Epithelial cell of prostate (primary cell): Measurements from ENCODE around the gene GADD45G.
A peak's percentile ranks its signal among the peaks of the same experiment; 100 is the strongest.

Experiments used
- DNase-seq: peaks from one replicate; pipeline ENCODE4 v3.0.0-alpha.2; 2011; ENCODE audit warnings: low read depth, low spot score
- H3K27ac ChIP-seq: fragments of 450-650 bp; 2 replicates; pipeline ENCODE4 v1.5.1; 2017; ENCODE audit warnings: mild to moderate bottlenecking

The GADD45G gene

DNA sequence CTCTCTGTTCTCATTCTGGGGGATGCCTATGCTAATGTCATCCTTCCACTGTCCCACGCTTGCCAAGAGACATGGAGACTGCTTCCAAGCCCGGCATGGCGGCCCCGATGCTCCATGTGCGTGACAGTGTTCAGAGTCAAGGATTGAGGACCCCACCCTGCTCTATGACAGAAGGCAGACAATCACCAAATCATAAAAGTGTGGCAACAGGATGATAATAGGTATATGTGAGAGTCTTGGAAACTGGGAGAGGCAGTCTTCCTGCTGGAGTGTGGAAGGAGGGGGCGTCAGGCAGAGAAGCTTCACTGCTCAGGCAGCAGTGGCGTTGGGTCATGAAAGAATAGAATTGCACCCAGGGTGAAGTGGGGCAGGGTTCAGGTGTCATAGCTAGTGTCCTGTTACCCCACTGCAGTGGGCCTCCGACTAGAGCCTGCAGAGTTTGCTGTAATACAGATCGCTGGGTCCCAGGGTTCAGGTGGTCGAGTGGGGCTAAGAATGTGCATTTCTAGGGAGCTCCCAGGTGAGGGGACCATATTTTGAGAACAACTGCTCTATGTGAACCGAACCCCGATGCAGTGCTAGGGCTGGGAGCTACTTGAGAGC lies 12.5 kb upstream of the GADD45G start:
- no peak for DNase-seq
- H3K27ac ChIP-seq, result no peak overlapping the region

DNA sequence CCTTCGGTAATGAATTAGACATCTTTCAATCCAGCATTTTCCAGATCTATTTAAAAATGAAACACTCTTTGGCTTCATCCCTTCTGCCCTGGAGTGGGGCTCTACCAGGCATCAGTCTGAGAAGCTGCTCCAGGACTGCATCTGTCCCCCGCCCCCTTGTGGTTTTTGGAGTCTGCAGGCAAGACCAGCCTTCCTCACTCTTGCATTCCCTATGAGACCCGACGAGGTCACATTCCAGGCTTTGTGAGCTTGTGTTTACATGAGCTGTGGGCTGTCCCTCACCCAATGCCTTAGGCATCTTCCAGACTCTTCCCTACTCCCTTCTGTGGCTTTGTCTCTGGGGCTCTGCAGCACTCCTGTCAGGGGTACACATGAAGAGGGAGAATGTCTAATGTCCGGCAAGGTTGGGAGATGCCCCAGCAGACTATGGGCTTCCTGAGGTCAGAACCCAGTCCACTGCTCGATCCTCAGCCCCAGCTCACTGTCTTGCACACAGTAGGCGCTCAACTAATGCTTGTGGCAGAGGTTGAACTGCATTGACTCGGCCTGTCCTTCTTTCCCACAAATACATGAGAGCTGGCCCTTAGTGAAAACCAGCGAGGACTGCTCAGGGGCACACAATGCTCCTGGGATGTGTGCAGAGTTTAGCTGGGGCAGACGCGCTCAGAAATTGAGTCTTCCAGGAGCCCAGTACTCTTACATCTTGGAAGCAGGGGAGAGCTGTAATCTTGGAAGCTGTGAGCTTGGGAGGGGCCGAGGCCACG lies 11.7 kb upstream of the GADD45G start:
- no peak overlapping the region for H3K27ac ChIP-seq
- DNase-seq, result no peak

DNA sequence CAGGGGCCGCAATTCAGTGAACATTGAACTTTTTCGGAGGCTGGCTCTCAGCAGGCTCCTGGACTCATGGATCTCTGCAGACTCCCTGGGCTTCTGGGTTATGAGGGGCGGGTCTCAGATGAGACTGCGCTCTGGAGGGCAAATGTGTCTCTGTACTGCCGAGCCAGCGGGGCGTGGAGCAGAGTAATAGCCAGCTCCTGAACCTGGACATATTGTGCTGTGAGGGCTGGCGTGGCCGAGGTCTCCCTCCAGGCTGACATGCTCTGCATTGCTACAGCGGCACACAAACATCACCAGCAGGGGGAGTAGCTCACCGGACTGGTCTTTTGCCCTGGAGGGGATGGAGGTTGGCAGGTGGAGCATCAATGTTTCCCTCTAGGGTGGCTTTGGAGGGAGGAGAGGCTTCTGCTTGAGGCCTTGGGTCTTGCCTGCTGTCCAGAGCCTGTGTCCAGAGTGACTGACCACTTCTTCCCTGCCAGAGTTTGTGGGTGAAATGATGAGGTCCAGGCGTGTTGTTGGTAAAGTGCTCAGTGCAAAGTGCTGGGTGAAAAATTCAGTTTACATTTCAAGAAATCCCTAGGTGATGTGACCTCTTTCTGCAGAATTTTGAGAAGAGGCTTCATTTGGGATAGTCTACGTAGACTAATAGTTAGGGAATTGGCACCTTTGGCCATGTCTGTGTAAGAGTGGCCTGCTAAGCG lies 10.9 kb upstream of the GADD45G start:
- no peak overlapping the region for H3K27ac ChIP-seq
- no peak for DNase-seq

DNA sequence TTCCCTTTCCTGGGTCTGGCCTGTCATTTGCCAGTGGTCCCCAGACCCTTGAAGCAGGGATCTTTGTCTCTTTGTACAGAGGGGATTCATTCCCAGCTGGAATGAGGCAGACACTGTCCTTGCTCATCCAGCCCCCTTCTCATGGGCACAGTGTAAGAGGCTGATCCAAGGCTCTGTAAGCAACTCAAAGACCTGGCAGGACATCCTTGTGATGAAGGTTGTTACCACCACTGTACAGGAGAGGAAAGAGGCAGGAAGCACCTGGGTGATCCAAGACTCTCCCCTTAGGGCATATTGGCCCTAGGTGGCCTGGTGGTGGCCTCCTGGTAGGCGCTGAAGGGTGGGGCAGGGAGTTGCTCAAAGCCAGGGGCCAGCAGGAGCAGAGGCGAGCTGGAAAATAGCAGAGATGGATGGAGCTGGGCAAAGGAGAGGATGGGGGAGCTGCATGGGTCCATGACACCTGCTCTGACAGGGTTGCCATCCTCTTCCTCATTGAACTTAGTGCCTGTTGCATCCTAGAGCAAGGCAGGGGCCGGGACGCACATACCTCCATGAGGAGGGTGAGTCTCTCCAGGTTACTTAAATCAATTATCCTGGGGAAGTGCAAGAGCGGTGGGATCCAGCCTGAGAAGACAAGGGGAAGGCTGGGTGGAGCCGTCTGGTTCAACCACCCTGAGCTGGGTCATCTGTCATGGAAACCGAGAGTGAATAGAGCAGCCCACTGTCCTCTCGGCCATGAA lies 9.8 kb upstream of the GADD45G start:
- no peak overlapping the region for H3K27ac ChIP-seq
- DNase-seq, result no peak

DNA sequence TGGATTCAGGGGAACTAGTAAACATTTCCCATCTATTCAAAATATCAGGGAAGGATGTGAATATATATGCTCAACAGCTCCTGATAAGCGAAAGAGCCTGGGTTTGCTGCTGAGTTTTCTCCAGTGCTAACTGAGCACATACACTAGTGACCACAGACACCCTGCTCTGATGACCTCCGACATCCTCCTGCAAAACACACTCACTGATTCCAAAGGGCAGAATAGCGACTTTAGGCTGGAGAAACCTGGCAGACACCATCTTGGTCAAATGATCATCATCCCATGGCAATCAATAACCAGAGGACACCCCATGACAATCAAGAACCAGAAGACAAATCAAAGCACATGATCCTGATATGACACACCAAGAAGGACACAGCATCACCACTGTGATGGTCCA lies 9.2 kb upstream of the GADD45G start:
- H3K27ac ChIP-seq, result no peak overlapping the region
- no peak for DNase-seq

DNA sequence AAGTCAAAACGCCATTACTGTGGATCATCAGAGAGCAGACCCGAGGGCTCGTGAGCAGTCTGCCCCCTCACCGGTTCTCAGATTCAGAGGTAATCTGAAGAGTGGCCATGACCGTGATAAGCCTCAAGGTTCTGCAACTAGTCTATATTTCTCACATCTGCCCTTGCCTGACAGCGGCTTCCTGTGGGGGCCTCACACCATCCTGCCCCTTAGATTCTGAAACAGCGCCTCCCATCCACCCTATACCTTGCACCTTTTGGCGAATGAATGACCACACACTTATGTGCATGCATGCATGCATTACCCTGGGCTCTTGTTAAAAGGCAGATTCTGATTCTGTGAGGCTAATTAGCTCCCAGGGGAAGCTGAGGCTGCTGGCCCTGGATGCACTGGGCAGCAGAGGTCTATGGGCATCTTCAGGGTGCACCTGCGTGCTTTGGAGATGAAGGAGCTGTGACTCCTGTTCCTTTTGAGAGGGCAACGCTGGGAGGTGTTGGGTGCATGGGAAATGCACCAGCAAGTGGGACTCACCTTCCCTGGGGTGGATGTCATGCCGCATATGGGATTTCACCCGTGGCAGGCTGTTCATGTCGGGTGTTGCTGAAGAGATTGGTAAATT lies 7.8 kb upstream of the GADD45G start:
- H3K27ac ChIP-seq, result no peak overlapping the region

DNA sequence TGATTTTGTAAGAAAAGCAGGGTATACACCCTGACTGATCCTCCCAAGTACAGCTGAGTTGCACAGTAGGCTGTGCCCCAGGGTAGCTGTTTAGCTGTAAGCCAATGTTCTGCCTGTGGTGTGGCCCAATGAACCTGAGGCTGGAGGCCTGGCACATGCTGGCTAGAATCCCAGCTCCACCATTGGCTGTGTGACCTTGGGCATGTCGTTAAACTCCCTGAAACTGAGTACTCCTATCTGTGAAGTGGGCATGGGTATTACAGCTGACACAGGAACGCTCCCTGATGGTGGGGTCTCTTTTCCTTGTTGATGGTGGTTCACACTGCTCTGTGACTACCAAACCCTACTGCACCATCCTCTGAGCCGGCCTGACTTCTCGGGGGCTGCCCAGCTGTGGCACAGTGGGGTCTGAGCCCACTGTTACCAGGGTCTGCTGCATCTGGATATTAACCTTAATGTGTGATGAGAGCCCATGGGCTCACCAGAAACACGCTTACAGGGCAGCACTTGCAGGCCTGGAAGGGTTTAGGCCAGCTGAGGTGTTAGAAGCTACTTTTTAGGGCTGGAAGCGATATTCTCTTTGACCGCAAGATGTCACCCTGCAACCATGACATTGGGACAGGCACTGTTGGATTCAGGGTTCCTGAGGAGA lies 7.0 kb upstream of the GADD45G start:
- DNase-seq, result no peak
- H3K27ac ChIP-seq, result no peak overlapping the region

More for the DNA sequence above, 7.8 kb upstream of the GADD45G start:
- DNase-seq, result no peak

DNA sequence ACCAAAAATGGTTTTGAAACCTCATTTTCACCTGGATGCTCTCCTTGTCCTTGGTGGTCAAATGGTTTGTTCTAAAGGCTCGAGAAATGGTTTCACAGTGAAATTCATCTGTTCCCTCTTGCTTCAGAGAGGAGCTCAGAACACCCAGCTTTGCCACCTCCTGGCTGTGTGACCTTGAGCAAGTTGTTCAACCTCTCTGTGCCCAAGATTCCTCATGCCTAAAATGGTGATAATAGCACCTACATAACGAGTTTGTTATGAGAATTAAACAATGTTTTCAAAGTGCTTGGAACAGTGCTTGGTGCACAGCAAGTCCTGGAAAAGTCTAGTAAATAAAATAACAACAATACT lies 6.5 kb upstream of the GADD45G start:
- no peak for DNase-seq
- H3K27ac ChIP-seq, result no peak overlapping the region

DNA sequence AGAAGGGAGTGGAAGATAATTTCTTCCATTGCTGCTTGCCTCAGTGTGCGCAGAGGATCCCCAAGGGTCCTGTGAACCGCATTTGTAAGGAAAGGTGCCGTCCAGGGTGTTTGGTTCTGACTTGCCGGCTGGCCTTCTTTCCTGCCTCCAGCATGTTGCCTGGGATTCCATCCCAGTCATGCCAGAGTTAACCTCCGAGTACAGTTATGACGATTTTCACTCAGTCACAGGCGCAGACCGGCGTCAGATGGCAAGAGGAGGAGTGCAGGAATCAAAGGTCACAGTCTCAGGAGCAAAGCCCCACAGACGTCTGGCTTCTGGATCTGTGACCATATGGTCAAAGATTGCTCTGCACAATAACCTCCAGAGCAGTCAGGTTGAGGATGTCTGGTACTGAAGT lies 5.9 kb upstream of the GADD45G start:
- H3K27ac ChIP-seq, result no peak overlapping the region
- DNase-seq, result no peak

DNA sequence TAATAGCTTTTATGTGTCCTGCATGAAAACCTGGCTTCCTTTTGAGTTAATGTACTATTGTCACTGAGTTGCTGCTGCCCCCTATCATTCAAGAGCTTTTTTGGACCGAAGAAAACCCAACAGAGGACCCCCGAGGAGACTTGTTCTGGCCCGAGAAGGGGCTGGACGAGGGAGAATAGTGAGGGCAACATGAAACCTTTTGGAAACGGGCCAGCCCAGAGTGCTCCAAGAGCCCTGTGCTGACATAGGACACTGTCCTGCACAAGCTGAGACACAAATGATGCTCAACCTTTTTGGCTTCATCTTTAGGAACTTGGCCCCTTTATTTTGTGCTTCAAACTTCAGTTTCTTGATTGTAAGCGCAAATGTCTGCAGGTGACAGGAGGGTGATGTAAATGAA lies 4.0 kb upstream of the GADD45G start:
- no peak for DNase-seq
- H3K27ac ChIP-seq, result no peak overlapping the region

DNA sequence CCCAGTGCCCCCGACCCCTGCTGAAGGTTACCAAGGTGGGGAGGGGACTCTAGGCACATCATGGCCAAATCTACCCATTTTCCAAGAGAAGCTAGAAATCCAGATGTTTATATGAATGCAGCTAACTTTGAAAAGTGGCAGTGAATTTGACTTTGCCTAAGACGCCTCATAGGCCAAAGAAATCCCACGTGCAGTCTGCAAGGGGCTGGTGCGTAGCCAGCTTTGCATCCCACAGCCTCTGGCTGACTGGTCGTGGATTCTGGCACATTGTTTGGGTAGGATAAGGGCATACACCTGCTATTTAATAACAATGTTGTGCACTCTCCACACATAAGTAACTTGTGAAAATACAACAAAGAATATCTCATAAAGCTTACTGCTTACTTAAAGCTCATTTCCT lies 3.5 kb upstream of the GADD45G start:
- no peak for DNase-seq
- H3K27ac ChIP-seq, result no peak overlapping the region

DNA sequence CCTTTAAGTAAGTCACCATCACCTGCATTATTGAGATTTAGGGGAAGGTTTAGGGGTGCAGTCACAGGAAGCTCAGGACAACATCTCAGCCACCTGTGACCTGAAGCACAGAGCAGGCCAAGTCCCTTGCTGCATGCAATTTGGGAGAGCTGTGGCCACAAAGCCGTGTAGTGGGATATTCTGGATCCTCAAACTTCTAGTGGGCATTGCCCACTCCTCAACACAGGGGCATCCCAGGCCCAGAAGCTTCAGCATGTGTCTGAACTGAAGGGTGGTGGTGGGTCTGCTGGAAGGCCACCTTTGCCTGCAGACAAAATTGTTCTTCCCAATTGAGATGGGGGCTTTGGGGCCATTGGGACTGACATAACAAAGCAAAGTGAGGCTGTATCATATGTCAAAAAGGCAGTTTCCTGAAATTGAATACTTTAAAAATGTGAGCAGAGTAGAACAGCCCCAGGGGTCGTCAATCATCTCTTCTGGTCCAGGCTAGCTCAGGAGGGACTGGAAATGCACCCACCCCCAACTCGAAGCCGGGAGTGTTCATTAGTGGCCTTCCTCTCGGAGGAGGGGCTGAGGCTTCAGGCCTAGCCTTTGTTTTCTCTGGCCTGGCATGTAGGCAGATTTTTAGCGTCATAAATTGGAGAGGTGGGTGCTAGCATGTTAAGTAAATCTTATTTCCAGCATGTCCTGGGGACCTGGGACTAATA lies 2.8 kb upstream of the GADD45G start:
- no peak overlapping the region for H3K27ac ChIP-seq
- no peak for DNase-seq

DNA sequence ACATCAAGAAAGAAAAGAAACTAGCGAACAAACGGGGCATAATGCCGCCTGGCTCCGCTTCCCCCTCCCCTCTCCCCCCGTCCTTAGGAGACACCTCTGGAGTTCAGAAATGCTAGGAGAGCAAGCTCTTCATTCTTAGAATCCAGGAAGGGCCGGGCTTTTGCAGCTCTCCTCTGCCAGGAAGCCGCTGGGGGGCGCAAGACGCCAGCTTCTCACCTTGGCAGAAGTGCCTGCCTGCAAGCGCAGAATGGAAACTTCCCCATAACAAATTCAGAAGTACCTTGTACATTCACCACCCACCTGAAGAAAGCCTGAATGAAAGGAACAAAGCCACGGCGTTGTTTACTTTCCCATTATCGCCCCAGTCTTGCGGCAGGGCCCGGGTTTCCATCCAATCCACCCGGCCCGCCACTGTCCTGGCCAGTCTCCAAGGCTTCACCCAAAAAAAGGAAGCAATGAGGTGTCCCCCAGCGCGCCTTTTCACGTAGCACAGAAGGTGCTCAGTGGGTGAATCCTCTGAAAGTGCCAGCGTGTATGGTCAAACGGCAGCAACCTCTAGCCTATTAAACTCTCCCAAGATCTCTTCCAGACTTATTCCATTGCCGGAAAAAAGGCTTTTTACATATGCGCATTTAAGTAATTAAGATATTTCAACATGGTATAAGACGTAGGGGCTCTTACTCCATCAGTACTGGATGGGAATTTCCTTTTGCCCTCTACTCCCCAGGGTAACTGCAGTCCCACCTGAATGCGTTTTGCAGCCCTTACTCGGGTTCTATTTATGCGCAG lies 1.6 kb upstream of the GADD45G start:
- H3K27ac ChIP-seq, result no peak overlapping the region
- peak; percentile 57 for DNase-seq

DNA sequence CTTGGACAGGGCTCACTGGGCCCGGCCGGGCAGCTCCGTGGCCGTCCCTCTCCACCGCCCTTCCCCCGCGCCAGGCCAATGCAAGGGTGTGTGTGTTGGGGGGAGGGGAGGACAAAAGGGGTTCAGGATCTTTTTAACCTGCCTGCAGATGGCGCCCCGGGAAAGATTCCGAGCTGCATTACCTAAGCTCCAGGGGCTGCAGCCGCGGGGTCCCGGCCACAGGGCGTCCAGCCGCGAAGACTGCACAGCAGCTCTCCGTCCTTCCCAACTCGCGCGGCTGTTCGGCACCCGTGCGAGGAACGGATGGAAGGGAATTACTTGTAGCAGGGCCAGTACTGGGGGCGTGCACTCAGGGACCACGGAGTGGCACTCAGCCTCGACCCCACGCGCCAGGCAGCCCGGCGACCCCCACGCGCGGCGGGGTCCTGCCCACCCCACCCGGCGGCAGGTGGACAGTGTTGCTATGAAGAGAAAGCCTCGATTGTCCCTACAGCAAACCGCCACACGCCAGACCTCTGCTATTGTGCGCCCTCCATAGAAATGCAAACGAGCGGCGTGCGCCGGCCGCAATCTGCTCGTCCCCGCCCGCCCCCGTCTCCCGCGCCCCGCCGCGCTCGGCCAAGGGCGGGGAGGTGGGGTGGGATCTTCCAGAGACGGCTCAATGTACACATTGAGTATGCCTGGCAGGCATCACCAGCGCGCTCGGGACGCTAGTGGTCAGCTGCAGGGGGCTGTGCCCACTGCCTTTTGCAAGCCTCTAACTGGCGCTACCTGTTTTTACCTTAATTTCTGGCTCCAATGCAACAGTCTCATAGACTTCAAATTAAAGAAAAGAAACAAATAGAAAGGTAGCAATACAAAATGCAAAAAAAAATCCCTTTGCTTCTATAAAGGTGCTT lies 796 bp upstream of the GADD45G start:
- no peak overlapping the region for H3K27ac ChIP-seq
- DNase-seq, result no peak

DNA sequence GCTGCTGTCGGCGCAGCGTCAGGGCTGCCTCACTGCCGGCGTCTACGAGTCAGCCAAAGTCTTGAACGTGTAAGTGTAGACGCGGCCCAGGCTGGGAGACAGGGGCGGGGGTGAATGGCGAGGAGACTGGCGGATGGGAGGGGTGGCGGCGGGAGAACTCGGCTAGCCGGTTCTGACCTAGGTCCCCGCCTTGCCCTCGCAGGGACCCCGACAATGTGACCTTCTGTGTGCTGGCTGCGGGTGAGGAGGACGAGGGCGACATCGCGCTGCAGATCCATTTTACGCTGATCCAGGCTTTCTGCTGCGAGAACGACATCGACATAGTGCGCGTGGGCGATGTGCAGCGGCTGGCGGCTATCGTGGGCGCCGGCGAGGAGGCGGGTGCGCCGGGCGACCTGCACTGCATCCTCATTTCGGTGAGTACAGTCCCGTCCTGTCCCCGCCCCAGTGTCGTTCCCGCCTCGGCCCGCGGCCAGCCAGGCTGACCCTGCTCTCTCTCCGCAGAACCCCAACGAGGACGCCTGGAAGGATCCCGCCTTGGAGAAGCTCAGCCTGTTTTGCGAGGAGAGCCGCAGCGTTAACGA lies 745 bp downstream of the GADD45G start:
- DNase-seq, result no peak
- H3K27ac ChIP-seq, result peak overlapping the region; percentile 57

DNA sequence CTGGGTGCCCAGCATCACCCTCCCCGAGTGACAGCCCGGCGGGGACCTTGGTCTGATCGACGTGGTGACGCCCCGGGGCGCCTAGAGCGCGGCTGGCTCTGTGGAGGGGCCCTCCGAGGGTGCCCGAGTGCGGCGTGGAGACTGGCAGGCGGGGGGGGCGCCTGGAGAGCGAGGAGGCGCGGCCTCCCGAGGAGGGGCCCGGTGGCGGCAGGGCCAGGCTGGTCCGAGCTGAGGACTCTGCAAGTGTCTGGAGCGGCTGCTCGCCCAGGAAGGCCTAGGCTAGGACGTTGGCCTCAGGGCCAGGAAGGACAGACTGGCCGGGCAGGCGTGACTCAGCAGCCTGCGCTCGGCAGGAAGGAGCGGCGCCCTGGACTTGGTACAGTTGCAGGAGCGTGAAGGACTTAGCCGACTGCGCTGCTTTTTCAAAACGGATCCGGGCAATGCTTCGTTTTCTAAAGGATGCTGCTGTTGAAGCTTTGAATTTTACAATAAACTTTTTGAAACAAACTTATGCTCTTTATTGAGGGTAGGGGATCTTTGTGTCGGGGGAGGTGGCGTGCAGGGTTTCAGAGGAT lies 1.3 kb downstream of the GADD45G start:
- H3K27ac ChIP-seq, result peak overlapping the region; percentile 57
- peak; percentile 55 for DNase-seq
